GM21360 (cell line): Measurements from ENCODE around the gene INPP4A.
A peak's percentile ranks its signal among the peaks of the same experiment; 100 is the strongest.

Experiments
- ATAC-seq: cut with Tn5 transposase; IDR thresholded peaks from one replicate; pipeline ENCODE4 v1.9.1; 2021; ENCODE audit warnings: mild to moderate bottlenecking, moderate library complexity; ENCODE audit not compliant: unreplicated experiment

Gene INPP4A

DNA sequence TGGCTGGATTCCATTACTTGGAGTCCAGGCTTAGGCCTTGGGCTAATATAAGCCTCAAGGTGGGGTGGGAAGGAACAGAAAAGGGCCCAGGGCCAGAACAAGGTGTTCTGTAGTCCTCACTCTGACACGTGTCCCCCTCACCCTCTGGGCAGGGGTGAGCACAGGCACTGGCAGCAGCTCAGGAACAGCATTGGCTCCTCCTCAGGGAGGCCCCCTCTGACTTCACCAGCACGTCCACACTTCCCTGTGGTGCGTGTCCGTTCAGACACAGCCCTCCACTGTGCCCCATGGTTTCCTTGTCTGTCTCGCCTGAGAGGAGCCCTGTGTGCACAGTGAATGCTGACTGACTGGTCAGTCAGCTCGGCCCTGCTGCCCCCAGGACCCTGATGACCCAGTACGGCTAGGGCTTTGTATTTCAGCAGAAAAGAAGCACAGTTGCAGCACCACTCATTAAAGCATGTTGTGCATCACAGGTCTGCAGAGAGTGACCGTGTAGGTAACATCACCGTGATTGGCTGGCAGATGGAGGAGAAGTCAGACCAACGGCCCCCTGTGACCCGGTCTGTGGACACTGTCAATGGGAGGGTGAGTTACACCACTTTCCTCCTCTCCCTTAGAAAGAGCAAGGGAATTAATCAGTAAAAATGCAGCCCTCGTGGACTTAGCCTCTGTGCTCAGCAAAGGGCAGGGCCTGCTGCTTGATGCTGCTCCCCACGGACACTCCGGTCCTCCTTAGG, 92.9 kb downstream of the INPP4A start:
- ATAC-seq = no peak

GRCh38 chr2:98538280-98539041, 93.8 kb downstream of the INPP4A start:
- ATAC-seq = no peak

DNA sequence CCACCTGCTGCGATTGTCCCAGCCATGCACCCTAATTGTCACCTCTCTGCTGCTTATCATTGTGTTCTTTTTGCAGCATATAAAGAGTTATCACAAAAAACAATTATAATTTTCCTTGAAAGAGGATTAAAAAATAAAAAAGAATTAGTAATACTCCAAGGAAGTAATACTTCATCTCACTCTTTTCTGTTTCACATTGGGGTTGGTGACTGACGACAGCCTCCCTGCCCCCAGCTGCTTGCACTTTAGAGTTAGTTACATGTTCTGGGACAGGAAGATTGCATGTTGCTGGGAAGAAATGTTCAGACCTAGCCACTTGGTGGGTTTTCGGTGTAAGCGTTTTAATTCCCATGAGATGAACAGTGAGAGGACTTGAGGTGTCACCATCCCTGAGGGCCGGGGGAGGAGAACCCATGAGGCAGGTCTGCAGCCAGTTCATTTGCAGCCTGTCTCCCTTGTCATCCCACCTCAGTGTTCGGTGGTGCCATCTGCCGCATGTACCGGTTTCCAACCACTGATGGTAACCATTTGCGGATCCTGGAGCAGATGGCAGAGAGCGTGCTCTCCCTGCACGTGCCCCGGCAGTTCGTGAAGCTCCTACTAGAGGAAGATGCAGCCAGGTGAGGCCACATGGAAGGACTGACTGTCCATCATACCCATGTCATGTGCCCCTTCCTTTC, 94.5 kb downstream of the INPP4A start:
- no peak for ATAC-seq

DNA sequence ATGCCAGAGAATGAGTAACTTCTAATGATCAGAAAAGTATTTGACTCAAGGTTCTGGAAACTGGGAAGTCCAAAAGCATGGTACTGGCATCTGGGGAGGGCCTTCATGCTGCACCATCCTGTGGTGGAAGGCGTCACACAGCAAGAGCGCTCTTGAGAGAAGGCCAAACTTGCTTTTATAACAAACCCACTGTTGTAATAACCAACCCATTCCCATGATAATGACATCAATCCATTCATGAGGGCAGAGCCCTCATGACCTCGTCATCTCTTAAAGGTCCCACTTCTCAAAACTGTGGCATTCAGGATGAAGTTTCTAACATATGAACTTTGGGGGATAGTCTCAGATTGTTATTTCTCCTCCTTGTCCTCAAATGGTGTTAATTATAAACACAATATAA, 95.9 kb downstream of the INPP4A start:
- no peak for ATAC-seq

DNA sequence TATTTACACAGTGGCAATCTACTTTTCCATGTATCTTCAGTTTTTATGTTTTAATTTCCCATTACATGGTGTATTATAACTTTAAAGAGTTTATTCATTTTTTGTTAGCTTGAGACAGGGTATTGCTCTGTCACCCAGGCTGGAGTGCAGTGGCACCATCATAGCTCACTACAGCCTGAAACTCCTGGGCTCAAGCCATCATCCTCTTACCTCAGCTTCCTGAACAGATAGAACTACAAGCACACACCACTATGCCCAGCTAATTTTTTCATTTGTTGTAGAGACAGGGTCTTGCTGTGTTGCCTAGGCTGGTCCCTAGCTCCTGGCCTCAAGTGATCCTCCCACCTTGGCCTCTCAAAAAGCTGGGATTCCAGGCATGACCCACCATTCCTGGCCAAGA, 96.8 kb downstream of the INPP4A start:
- ATAC-seq = no peak

DNA sequence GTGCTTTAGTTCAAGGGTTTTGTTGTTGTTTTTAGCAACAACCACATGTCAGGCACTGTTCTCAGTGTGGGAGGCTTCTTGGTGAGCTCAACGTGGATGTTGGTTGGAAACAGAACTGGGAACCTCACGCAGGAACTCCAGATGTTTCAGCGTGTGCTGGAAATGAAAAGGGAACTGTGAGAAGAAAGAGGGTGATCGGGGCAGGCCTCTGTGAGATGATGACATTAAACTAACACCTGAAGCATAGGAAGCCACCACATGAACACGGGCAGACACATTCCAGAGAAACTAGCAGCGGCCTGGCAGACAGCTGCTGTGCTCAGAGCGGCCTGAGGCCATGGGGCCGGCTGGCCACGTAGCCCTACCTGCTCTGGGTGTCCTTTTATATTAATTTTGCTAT, 97.2 kb downstream of the INPP4A start:
- no peak for ATAC-seq

GRCh38 chr2:98543214-98543613, 98.6 kb downstream of the INPP4A start:
- no peak for ATAC-seq

- no peak for ATAC-seq
Measured at GRCh38 chr2:98543842-98544241, 99.2 kb downstream of the INPP4A start.

DNA sequence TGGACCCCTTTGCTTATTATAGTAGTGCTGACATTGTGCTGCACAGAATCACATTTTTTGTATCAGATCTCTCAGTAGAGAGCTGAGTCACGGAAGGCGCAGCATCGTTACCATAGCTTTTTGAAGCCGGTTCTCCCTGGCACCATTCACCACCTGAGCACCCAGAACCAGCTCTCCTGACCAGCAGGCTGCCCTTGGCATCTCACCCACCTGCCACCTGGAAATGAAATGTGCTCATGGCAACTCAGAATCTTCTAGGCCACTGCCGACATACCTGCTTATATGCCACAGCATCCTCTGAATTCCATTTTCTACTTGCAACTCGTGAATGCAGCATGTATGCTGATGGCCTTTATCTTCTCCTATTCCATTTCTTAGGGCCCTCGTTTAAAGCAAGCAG, 100.9 kb downstream of the INPP4A start:
- no peak for ATAC-seq

DNA sequence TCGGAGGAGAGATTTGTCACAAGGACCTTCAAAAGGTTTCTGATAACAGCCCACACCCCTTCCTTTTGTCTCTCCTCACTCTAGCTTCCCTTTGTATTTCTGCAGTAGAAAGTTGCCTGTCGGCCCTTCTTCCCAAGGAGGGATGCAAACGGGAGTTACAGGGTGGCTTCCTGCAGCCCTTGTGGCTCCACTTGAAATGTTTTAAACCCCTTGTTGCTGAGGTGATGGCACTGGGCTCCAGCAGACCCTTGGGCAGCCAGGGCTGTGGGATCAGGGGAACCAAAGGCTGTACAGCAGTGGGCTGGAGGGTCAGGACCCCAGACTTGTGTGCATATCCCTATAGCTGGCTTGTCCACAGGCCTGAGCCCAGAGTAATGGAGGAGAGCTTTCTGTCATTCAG, 101.5 kb downstream of the INPP4A start:
- ATAC-seq = no peak

DNA sequence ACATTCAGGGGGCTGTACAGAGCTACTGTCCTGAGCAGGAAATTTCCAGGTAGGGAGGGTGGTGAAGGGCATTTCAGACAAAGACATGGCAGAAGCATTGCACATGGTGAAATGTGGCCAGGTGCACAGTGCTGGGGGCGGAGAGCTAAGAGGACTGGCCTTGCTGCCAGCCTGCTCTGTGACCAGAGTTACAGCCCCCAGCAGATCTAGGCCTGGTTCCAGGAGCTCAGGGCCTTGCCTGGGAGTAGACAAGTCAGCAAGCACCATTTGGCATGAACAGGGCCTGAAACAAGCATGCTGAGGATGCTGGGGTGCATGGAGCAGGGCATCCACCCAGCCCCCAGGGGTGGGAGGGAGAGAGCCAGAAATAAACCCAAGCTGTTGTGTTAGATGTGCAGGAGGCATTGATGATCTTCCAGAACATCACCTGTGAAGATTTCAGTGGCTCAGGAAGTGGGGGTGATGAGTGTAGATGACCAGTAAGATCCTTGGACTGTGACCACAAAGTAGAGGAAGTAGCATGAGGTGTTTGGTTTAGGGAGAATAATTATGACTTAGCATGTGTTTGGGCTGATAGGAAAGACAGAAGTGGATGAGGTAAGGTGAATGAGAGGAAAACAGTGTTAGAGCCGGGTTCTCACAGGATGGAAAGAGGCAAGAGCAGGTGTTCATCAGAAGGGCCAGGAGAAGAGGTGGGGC, 102.6 kb downstream of the INPP4A start:
- no peak for ATAC-seq

GRCh38 chr2:98548920-98549818, 104.5 kb downstream of the INPP4A start:
- no peak for ATAC-seq

- no peak for ATAC-seq
Measured at GRCh38 chr2:98550165-98550564, 105.5 kb downstream of the INPP4A start.

DNA sequence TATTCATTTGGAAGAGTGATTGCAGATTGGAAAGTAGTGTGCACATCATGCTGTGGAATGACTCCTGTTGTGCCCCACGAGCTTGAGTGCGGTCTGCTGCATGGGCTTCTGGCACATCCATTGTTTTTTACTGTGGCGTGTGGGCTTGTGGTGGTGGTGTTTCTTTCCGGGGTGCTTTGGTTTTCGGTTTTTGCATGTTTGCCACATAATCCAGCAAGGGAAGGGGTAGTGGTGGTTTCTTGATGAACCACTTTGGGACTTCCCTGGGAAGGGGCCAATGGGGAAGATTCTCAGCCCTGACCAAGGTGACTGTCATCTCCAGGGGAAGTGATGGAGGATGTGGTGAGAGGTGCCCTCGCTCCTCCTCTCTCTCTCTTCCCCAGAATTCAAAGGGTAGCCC, 106.7 kb downstream of the INPP4A start:
- no peak for ATAC-seq

- ATAC-seq = no peak
Measured at GRCh38 chr2:98552499-98553179, 108.0 kb downstream of the INPP4A start.

- ATAC-seq = no peak
Measured at GRCh38 chr2:98554116-98554861, 109.6 kb downstream of the INPP4A start.

GRCh38 chr2:98555696-98556095, 111.0 kb downstream of the INPP4A start:
- ATAC-seq = no peak

DNA sequence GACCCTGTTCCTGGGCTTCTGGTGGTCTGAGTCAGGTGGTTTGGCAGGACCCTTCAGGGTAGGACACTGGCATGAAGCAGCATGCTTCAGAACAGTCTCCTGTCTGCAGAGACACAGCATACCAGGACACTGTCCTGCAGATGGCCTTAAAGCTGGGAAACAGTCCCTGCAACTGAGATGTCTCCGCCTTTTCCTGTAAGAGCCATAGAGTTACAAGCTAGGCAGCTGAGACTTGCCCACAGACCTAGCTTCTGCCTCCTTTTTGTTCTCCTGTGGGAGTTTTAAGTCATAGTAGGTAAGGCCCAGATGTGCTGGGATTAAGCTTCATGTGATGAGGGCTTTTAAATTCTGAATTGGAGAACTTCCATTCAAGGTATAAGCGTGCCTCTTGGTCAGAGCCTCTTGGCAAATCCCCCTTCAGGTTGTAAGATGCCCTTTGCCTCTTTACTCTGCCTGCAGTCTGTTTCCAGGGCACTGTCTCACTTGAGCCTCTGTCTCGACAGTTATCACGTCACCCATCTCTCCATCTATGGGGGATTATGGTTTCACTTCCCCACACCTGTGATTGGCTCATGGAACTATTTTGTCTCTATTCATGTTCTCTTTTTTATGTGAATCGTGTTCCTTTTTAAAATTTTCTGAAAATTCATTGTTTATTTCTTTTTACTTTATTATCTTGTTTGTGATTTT, 111.8 kb downstream of the INPP4A start:
- peak; percentile 74 for ATAC-seq
